ENCODE measurements around the gene ACTL7A.

GRCh38 chr9:108832179-108832500, 29.9 kb upstream of the ACTL7A start:
- TF ChIP-seq CTCF (IDR thresholded peaks at IDR 0.05; ENCODE audit: low read depth, low read length) = no peak
- TF ChIP-seq POLR2A (IDR thresholded peaks at IDR 0.05; ENCODE audit: extremely low read depth, insufficient read length) = no peak
- no peak for TF ChIP-seq MYC (IDR thresholded peaks at IDR 0.05; ENCODE audit: low read depth, low read length)
- TF ChIP-seq, protein P1, sequence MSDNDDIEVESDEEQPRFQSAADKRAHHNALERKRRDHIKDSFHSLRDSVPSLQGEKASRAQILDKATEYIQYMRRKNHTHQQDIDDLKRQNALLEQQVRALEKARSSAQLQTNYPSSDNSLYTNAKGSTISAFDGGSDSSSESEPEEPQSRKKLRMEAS (IDR thresholded peaks at IDR 0.05; ENCODE audit: low read depth, low read length) = no peak

Measured in NB4 (cell line).